NOMO-1 treated with dmso at 0.1 percent for 144 hours (cell line): Measurements from ENCODE around the gene MCF2L2.
A peak's percentile ranks its signal among the peaks of the same experiment; 100 is the strongest.
"Not testable (repeated sequence)": the region's sequence is repeated elsewhere in the genome, so short reads cannot be mapped to it uniquely, and the experiment has no call there.

Experiments
- DNase-seq: peaks from one replicate; lab custom pipeline; 2025; ENCODE audit not compliant: unreplicated experiment; lab: John Stamatoyannopoulos, UW

MCF2L2 gene, protein sequence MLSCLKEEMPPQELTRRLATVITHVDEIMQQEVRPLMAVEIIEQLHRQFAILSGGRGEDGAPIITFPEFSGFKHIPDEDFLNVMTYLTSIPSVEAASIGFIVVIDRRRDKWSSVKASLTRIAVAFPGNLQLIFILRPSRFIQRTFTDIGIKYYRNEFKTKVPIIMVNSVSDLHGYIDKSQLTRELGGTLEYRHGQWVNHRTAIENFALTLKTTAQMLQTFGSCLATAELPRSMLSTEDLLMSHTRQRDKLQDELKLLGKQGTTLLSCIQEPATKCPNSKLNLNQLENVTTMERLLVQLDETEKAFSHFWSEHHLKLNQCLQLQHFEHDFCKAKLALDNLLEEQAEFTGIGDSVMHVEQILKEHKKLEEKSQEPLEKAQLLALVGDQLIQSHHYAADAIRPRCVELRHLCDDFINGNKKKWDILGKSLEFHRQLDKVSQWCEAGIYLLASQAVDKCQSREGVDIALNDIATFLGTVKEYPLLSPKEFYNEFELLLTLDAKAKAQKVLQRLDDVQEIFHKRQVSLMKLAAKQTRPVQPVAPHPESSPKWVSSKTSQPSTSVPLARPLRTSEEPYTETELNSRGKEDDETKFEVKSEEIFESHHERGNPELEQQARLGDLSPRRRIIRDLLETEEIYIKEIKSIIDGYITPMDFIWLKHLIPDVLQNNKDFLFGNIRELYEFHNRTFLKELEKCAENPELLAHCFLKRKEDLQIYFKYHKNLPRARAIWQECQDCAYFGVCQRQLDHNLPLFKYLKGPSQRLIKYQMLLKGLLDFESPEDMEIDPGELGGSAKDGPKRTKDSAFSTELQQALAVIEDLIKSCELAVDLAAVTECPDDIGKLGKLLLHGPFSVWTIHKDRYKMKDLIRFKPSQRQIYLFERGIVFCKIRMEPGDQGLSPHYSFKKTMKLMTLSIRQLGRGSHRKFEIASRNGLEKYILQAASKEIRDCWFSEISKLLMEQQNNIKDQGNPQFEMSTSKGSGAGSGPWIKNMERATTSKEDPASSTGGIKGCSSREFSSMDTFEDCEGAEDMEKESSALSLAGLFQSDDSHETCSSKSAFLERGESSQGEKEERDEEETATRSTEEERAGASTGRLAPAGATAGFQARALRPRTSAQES

DNA sequence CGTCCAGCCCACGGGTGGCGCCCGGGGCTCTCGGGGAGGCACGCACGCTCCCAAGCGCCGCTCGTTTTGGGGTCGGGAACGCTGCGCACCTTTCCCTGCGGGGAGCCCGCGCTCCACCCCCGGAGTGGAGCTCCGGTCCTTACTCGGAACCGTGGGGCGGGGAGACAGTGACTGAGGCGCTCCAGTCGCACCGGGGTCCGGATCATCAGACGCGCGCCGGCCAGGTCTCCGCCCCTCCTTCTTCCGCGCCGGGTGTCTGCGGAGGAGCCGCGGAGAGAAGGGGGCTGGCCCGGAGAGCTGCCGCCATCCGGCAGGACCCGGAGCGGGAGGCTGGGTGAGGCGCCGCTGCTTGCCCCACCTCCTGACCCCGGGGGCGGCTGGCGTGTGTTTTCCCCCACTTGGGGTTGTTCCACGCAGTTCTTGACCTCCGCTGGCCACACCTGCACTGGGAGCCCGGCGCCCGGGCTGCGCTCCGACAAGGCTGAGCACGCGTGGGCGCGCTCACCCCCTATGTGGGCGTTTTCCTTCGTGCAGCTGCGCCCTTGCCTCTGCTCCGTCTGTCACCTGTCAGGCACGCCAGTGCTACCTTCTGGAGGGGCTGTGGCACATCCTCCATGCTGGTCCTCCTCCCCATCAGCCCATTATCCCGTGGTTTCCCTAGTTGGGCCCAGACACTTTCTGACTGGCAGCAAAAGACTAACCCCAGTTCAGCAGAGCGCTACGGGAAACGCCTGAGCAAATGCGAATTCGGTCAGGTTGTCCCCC, at the start of gene MCF2L2:
TSS of gene MCF2L2 (minus strand) at position 173 of the 765 bp plus-strand sequence. CDS start 642 bp downstream, outside the sequence.
- DNase-seq: peak; percentile 76

DNA sequence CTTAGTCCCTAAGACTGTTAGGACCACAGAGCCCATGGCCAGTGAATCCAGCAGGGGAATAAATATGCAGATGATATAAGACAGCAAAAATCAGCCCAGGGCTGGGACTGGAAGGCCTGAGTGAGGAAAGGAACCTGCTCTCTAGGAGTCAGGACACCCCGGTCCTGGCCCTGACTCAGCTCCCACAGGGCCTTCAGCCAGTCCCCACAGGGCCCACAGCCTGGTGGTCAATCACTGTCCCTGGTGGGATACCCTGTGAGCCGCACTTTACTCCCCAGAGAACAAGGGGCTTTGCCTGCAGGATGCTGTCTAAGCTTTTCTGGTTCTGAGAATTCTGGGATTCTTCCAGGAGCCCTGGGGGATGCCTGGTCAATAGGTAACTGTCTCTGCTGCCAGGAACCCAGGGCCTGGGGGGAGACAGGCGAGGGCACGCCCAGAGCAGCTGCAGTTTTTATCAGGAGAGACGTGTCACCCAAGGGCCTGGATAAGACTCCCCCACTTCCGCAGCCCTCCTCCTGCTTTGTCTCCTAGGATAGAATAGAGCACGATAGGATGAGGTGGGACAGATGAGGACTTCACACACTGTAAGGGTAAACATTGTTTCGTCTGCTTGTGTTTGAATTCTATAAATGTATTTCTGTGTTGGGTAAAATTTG, 49.5 kb upstream of the MCF2L2 start:
- no peak for DNase-seq

DNA sequence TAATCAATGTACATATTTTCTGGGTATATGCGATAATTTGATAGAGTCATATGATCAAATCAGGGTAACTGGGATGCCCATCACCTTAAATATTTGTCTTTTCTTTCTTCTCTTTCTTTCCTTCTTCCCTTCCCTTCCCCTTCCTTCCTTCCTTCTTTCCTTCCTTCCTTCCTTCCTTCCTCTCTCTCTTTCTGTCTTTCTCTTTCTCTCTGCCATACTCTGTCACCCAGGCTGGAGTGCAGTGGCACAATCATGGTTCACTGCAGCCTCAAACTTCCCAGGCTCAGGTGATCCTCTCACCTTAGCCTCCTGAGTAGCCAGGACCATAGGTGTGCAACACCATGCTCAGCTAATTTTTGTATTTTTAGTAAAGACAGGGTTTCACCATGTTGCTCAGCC, 47.3 kb upstream of the MCF2L2 start:
- not testable (repeated sequence) for DNase-seq

DNA sequence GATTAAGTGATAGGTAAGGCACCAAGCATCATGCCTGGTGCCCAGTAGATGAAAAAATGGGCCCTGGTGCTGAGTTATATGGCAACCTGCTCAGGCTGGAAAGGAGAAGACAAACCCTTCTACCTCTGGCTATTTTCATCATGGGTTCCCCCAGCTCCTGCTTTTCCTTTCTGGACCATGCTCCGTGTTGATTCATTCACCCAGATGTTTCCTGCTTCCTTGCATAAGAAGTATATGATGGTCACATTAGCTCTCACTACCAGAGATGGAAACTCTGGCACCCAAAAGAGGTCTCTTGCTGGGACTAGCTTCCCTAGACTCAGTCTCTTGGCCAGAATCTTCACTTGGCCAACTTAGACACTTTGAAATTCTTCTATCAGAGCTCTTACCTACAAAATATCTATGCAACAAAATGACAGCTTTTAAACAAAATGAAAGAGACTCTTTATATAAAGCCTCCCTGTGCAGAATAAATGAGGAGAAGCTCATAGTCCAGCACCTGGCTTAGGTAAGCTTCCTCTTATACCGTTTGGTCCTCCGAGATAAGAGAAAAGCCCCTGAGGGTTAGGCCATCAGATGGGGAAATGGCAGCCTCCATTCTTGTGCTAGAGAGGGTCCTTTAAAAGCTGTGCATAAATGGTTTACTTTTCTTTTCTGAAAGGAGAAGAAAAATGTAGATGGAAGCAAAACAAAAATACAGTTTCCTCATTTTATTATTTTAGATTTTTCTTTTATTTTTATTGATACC, 46.8 kb upstream of the MCF2L2 start:
- DNase-seq: no peak

DNA sequence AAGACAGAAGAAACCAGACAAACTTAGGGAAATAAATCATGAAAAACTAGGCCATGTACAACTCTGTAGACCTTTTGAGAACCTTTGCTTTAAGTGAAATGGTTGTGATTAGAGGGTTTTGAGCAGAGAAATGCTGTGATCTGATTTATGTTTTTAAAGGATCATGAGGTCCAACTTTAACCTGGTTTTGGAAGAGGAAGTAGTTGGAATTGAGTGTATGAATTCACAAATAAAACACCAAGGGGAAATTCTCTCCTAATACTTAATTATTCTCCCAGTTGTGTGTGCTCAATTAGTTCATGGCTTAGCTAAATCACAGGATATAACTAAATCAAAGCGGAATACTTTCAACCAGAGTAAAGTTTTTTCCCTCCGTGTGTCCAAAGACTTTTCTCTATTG, 45.5 kb upstream of the MCF2L2 start:
- no peak for DNase-seq

DNA sequence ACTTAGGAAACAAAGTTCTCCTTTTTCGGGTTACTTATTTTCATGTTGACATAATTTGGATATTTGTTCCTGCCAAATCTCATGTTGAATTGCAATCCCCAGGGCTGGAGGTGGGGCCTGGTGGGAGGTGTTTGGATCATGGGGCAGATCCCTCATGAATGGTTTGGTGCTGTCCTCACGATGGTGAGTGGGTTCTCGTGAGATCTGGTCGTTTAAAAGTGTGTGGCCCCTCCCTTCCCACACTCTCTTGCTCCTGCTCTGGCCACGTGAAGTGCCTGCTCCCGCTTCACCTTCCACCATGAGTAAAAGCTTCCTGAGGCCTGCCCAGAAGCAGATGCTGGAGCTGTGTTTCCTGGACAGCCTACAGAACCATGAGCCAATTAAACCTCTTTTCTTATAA, 43.7 kb upstream of the MCF2L2 start:
- no peak for DNase-seq

DNA sequence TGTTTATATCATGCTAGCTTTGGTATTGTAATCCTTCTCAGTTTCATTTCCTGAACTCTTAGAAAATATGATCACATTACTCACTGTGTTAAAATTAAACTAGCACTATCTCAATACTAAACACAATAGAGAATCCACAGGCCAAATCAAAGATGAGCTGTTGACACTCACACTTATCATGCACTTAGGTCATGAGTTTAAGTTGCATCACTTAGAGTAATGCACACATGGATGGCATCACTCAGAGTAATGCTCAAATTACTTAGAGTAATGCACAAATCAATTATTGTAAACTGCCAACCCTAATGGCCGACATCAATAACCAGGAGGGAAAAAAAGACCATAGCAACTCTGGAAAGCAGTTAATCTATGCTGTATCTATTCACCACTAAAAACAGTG, 40.0 kb upstream of the MCF2L2 start:
- no peak for DNase-seq

DNA sequence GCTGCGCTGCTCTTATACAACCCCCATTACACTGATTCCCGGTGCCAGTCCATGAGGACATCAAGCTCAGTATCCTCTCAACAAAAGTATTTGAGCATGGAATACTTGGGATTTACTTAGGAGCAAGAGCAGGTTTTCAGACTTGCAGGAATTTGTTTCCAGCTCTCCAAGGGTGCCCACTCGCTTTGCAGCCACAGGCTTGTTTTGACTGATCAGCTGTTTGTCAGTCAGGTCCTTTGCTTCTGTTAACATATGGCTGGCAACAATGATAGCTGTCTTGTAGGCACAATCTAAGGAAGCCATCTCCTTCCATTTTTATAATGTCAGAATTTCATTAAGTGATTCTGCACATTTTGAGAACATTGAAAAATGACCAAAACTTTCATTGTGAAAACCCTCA, 38.2 kb upstream of the MCF2L2 start:
- DNase-seq: no peak

DNA sequence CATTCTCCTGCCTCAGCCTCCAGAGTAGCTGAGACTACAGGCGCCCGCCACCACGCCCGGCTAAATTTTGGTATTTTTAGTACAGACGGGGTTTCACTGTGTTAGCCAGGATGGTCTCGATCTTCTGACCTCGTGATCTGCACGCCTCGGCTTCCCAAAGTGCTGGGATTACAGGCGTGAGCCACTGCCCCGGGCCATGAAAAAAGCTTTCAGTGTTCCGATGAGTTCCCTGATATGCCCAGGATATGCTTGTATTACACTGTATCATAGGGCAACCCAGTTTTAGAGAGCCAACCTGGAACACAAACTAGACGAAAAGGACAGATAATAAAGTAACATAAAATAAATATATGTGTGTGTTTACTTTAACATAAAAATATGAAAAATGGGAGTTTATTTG, 37.3 kb upstream of the MCF2L2 start:
- DNase-seq: not testable (repeated sequence)

DNA sequence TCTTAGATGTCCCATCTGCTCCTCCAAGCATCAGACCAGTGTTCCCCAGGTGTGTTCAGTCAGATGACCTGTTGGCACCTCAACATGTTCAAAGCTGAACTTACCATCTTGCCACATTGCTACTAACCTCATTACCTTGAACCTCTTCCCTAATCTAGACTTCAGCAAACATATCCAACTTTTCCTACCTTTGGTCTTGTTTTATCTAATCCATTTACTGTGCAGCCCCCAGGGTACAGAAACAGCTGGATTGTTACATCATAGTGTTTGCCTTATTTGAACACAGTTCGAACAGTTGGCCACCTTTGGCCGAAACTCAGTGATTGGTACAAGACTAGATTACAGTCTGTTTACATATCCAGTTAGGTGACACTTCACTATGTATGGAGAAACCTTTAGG, 36.1 kb upstream of the MCF2L2 start:
- no peak for DNase-seq

DNA sequence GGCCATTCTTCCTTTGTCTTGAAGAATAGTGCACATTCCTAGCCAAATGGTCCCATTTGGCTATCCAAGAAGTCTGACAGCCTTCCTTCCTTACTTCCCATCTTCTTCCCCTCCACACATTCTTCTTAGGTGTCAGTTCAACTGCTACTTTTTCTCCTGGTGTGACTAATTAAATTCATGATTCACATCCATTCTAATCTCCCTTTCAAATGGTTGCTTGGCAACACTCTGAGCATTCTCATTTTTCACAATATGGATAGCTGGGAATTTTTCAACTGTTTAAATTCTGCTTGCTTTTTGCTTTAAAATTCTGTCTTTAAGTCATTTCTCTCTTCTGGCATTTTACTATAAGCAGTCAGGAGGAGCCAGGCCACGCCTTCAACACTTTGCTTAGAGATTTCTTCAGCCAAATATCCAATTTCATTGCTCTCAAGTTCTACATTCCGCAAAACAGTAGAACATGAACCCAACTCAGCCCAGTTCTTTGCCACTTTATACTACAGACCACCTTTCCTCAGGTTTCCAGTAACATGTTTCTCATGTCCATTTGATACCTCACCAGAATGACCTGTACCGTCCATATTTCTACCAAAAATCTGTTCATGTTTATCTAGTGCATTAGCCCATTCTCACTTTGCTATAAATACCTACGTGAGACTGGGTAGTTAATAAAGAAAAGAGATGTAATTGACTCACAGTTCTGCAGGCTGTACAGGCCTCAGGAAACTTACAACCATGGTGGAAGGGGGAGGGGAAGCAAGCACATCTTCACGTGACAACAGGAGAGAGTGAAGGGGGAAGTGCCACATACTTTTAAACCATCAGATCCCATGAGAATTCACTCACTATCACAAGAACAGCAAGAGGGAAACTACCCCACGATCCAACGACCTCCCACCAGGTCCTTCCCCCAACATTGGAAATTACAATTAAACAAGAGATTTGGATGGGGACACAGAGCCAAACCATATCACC, 31.9 kb upstream of the MCF2L2 start:
- no peak for DNase-seq

DNA sequence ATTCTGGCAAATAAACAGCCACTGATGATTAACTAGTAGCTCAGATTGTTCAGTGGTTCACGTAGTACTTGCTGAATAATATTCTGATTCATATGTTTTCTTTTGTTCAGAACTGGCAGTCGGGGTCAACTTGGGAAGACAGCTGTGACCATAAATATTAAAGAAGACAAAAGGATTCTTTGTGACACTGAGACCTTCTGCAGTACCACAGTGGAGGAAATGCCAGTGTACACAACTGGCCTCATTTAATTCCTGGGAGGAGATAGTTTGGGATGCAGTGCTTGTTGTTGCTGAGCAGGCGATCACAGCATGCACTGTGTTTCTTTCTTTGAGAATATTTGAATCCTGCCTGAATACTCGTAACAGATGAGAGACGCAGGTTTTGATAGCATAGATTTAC, 26.7 kb upstream of the MCF2L2 start:
- no peak for DNase-seq

DNA sequence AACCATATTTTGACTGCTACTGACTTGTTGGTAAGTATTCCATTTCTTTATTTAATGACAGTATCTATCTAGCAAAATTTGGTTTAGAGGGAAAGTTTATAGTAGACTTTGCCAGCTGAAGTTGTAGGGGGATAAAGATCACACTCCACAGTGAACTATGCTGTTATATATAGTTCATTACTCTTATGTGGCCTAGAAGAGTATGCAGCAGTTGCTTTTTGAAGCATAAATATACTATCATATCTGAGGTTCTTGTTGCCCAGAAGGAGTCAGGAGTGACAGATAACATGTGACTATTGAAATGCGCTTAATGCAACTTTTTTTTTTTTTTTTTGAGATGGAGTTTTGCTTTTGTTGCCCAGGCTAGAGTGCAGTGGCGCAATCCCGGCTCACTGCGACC, 25.6 kb upstream of the MCF2L2 start:
- DNase-seq: no peak

DNA sequence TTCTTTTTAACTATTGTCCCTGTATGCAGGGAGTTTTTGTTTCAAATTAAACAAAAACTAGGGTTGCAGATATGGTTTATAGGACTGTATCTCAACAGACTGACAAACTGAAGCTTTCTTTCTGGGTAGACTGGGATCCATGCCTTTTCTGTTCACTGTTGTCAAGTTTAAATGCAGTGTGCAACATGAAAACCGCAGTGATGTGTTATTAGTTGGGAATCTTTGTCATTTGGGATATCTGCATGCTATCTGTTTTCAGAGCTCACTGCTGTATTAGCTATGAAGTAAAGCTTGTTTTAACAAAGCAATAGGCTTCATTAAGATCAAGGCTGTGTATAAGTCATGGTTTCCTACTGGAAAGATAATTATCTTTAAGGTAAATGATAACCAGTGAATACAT, 21.4 kb upstream of the MCF2L2 start:
- no peak for DNase-seq

DNA sequence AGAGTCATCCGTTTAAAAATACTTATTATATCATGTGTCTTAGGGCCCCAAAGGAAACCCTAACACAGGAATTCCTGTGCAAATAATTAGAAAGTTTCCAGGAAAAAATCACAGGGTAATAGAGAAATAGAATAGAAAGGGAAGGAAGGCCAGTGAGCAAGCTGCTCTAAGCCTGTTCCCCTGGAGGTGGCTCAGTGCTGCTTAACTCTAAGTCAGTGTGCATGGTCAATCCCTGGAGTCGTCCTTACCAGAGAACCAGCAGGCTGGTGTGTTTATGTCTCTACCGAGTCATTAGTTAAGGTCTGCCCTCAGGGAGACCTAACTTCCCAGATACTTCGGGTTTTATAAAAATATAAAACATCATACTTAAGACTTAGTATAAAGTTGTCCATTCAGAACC, 21.0 kb upstream of the MCF2L2 start:
- no peak for DNase-seq

DNA sequence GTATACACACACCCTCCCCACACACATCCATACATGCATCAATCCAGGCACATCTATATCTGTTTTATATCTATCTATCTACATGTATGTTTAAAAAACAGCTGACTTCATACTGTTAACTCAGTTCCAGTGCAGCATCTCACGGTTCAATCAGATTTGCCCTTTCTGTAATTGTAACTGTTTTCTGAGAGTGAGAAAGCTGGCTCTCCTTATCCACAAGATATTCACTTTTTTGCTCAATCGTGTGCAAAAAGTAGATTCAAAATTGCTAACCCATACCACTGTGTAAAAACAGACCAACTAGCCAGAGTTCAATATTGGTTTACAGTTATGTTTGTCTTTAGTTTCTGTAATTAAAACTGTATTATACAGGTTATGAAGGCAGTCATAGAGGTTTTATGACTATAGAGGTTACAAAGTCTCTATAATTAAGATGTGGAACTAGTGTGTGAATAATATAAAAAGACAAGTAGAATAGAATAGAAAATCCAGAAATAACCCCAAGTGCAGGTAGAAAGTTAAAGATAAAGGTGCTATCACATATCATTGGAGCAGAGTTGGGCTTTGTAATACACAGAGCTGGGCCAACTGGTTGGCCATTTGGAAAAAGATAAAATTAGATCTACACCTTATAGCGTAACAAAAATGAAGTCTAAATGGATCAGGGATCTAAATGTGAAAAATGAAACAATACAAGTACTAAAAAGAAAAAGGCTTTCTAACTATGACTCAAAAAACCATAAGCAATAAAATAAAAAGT, 20.1 kb upstream of the MCF2L2 start:
- DNase-seq: no peak

DNA sequence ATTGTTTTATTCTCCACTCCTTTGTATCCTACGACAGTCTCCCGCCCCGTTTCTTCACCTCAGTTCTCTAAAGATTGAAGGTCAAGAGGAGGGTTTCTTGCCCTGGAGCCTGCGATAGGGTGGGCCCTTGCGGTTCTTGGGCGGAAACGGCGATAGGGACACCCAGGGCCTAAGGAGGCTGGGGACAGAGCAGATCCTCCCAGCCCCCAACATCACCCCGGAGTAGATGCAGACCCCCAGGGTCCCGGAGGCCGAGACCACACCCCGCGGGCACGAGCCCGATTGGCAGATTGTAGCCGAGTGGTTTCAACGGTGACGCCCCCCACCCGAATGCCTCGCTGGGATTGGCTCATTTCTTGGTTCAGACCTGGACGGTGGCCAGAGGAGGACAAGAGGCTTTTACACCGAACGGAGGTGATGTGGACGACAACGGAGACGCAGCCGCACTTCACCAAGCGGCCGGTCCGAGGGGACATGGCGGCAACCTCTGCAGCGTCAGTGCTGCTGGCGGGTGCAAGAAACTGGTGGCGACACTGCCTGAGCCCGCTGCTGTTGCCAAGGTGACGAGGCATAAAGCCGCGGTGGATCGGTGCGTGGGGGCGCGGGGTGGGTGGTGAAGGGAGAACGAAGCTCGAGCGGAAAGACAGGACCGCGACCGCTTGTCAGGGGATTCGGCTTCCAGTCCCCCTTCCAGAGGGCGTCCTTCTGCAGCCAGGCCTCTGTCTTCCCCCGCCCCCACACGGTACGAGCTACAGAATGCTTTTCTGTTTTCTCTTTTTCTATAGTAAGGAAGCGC, 19.0 kb upstream of the MCF2L2 start:
- peak; percentile 95 for DNase-seq
